T-cell (primary cell): ENCODE data around the gene CBX5. TPM values are rescaled to one million over a fixed set of nuclear protein-coding genes. Genes with fewer than 3 reads are reported as not detected.

Experiments
- ATAC-seq, 4 experiments: fragments of 200-7000 bp in 3 of 4; fragments of 150-1000 bp in 1 of 4; cut with Tn5 transposase; replicated peaks in 1 of 4; 1 replicate in 3 of 4; 2 replicates in 1 of 4; pipeline ENCODE4 v1.10.0; 2021; ENCODE audit warnings: moderate library complexity in 3 of 4, mild to moderate bottlenecking in 2 of 4, moderate number of reproducible peaks in 1 of 4
- CTCF ChIA-PET, 2 donors: fragments of 300-600 bp; sonication (Branson Sonifier 250); formaldehyde crosslinking; loops; one replicate each; lab custom pipeline; 2022; ENCODE audit warnings: antibody characterized with exemption in 2 of 2; lab: Charles Lee
- POLR2A ChIA-PET, 2 donors: fragments of 300-600 bp; sonication (Branson Sonifier 250); formaldehyde crosslinking; loops; one replicate each; lab custom pipeline; 2022; ENCODE audit warnings: antibody characterized with exemption in 2 of 2; lab: Charles Lee
- DNase-seq, 35 experiments: peaks; one replicate each; pipeline versions ENCODE4 v3.0.0 to v3.0.0-alpha.2; 2013 to 2023
- H3K27ac ChIP-seq: one replicate; pipeline ENCODE4 v1.5.1; 2013; ENCODE audit warnings: low read length
- H3K27me3 ChIP-seq, 2 experiments: replicated peaks in 1 of 2; 1 replicate in 1 of 2; 2 replicates in 1 of 2; pipeline versions ENCODE4 v1.6.1 to v1.7.0; 2013; ENCODE audit warnings: low read length in 1 of 2, mixed read lengths in 1 of 2; ENCODE audit not compliant: control insufficient read depth in 2 of 2, insufficient read depth in 2 of 2; ENCODE audit errors: extremely low read depth in 1 of 2
- H3K36me3 ChIP-seq, 2 donors: 1 replicate in 1 of 2; 2 replicates in 1 of 2; pipeline versions ENCODE4 v1.6.1 to v1.7.0; 2013; ENCODE audit warnings: low read length in 1 of 2; ENCODE audit not compliant: control insufficient read depth in 2 of 2, insufficient read depth in 1 of 2; ENCODE audit errors: extremely low read depth in 1 of 2
- H3K4me1 ChIP-seq, 2 experiments: 1 replicate in 1 of 2; 2 replicates in 1 of 2; pipeline versions ENCODE4 v1.6.1 to v1.7.0; 2013; ENCODE audit warnings: low read length in 2 of 2, mixed read lengths in 1 of 2; ENCODE audit not compliant: insufficient read depth in 2 of 2, control insufficient read depth in 1 of 2; ENCODE audit errors: extremely low read depth in 1 of 2
- H3K4me3 ChIP-seq, 2 donors: 1 replicate in 1 of 2; 2 replicates in 1 of 2; pipeline versions ENCODE4 v1.5.1 to v1.7.0; 2013; ENCODE audit warnings: mild to moderate bottlenecking in 2 of 2, low read length in 1 of 2, moderate library complexity in 1 of 2; ENCODE audit not compliant: control insufficient read depth in 1 of 2; ENCODE audit errors: extremely low read depth in 1 of 2
- H3K9me3 ChIP-seq: 2 replicates; pipeline ENCODE4 v1.7.0; 2013
- H3K27ac Mint-ChIP-seq, 2 donors: one replicate each; pipeline ENCODE4 v1.8.0; 2020 to 2021; ENCODE audit warnings: mild to moderate bottlenecking in 2 of 2, mixed read lengths in 2 of 2
- H3K27me3 Mint-ChIP-seq, 2 donors: one replicate each; pipeline ENCODE4 v1.8.0; 2021 to 2022; ENCODE audit warnings: mixed read lengths in 2 of 2
- H3K36me3 Mint-ChIP-seq: one replicate; pipeline ENCODE4 v1.8.0; 2021; ENCODE audit warnings: mixed read lengths
- H3K4me1 Mint-ChIP-seq, 3 donors: one replicate each; pipeline ENCODE4 v1.8.0; 2020 to 2022; ENCODE audit warnings: mixed read lengths in 3 of 3, mild to moderate bottlenecking in 1 of 3
- H3K4me3 Mint-ChIP-seq, 3 donors: one replicate each; pipeline ENCODE4 v1.8.0; 2020 to 2022; ENCODE audit warnings: mild to moderate bottlenecking in 3 of 3, mixed read lengths in 3 of 3, moderate library complexity in 3 of 3
- H3K9me3 Mint-ChIP-seq, 3 donors: one replicate each; pipeline ENCODE4 v1.8.0; 2020 to 2022; ENCODE audit warnings: mixed read lengths in 3 of 3
- WGBS: methylation state at CpG from one replicate; pipeline ENCODE4 v1.1.5; 2013; ENCODE audit warnings: missing lambda C conversion rate; ENCODE audit not compliant: insufficient coverage; 5-methylcytosine and 5-hydroxymethylcytosine counted together
- total RNA-seq, 35 experiments: library from RNA in 6 of 35; stranded (reverse) in 6 of 35; fragments of 120-200 nt in 1 of 35; gene quantifications; one replicate each; pipeline versions ENCODE4 v1.2.1 to v1.2.4 and lab custom pipeline; 2013 to 2026

The CBX5 gene
- total RNA-seq, 5 donors from 2014 or later (not counting 1 experiment from before 2014, with no cell fraction given): 43.8 to 54.5 (median 47.1) TPM

GRCh38 chr12:54182981-54183380 lies 96.9 kb downstream of the CBX5 start:
- no peaks in the 10 kb centered on the region for H3K9me3 ChIP-seq
- Mint-ChIP-seq H3K36me3 (peaks cover 37% of the 10 kb centered on the region), H3K27me3 (no peaks in the 10 kb centered on the region), H3K4me1 (peaks cover 5 to 18% (median 13%) of the 10 kb centered on the region in 3 donors), H3K9me3 (no peaks in the 10 kb centered on the region), H3K4me3 (no peak overlapping the region), H3K27ac (no peak overlapping the region)
- ChIA-PET POLR2A (no interaction called here), CTCF (no interaction called here)
- peaks cover under 1 to 2% of the 10 kb centered on the region in 2 experiments for H3K4me1 ChIP-seq
- 97% methylated on average over 3 of the region's 5 CpGs for WGBS
- H3K36me3 ChIP-seq: peaks cover 4 to 19% of the 10 kb centered on the region in 2 donors
- no peaks in the 10 kb centered on the region for H3K27me3 ChIP-seq
- ATAC-seq (no peak), DNase-seq (no peak)
- H3K27ac ChIP-seq: no peak overlapping the region
- no peak overlapping the region for H3K4me3 ChIP-seq

- Mint-ChIP-seq H3K4me3 (no peak overlapping the region), H3K4me1 (peaks cover 0 to 10% (median 5%) of the 10 kb centered on the region in 3 donors), H3K9me3 (no peaks in the 10 kb centered on the region), H3K27ac (no peak overlapping the region), H3K27me3 (no peaks in the 10 kb centered on the region), H3K36me3 (peaks cover 35% of the 10 kb centered on the region)
- H3K27me3 ChIP-seq: no peaks in the 10 kb centered on the region
- H3K36me3 ChIP-seq: peaks cover 4 to 19% of the 10 kb centered on the region in 2 donors
- ChIA-PET POLR2A (no interaction called here), CTCF (interaction anchor here in 1 of 2 donors (0.9 kb wide), 1 partner anchor 9 kb away, joined by 3 read pairs; no protein-coding TSS in a partner anchor)
- H3K27ac ChIP-seq: no peak overlapping the region
- DNase-seq (no peak), ATAC-seq (no peak)
- no peaks in the 10 kb centered on the region for H3K9me3 ChIP-seq
- H3K4me3 ChIP-seq: no peak overlapping the region
- WGBS: 96% methylated on average over 8 of the region's 11 CpGs
- H3K4me1 ChIP-seq: no peaks in the 10 kb centered on the region
Observed at GRCh38 chr12:54182086-54182485, 97.8 kb downstream of the CBX5 start.

Other genes starting within 250 kb of the CBX5 start
- gene HOXC5, start 247.1 kb downstream of the CBX5 start, total RNA-seq: not detected
- gene HOXC4, start 226.3 kb downstream of the CBX5 start, total RNA-seq: 1 to 10 TPM in 1 of 5 donors, under 1 TPM in 4; 0.36 to 1.4 (median 0.61) TPM
- gene SMUG1, start 91.1 kb downstream of the CBX5 start, total RNA-seq: 10 to 100 TPM; 12.5 to 31.5 (median 23.9) TPM
- gene HNRNPA1, start 604 bp upstream of the CBX5 start, total RNA-seq: 1,000 to 10,000 TPM; 1,133 to 1,642 (median 1,239) TPM
- gene NFE2, start 20.9 kb upstream of the CBX5 start, total RNA-seq: 1 to 10 TPM in 2 of 5 donors, under 1 TPM in 3; 0.58 to 1.5 (median 0.95) TPM
- gene COPZ1, start 45.0 kb upstream of the CBX5 start, total RNA-seq: 10 to 100 TPM; 60.4 to 81.3 (median 74.8) TPM
- gene GPR84, start 84.4 kb upstream of the CBX5 start, total RNA-seq: not detected
- 1 to 10 TPM in 4 of 5 donors, under 1 TPM in 1; 0.90 to 2.7 (median 1.2) TPM for gene ZNF385A, start 104.6 kb upstream of the CBX5 start, total RNA-seq
- gene ITGA5, start 139.1 kb upstream of the CBX5 start, total RNA-seq: 100 to 1,000 TPM in 3 of 5 donors, 10 to 100 TPM in 2; 58.6 to 183 (median 169) TPM
- gene GTSF1, start 193.5 kb upstream of the CBX5 start, total RNA-seq: 1 to 10 TPM; 2.5 to 7.3 (median 3.7) TPM
- 100 to 1,000 TPM; 107 to 138 (median 126) TPM for gene NCKAP1L, start 217.6 kb upstream of the CBX5 start, total RNA-seq